H9 (cell line): ENCODE data around the gene RFX4. TPM values are rescaled to one million over a fixed set of nuclear protein-coding genes. Genes with fewer than 3 reads are reported as not detected.

Source experiments
- DNase-seq: peaks from one replicate; pipeline ENCODE4 v3.0.0-alpha.2; 2017
- H2AFZ ChIP-seq: one replicate; pipeline ENCODE4 v1.6.1; 2013; ENCODE audit warnings: mild to moderate bottlenecking, low read length, control low read depth, moderate library complexity
- H2AK5ac ChIP-seq: 2 replicates; pipeline ENCODE4 v1.6.1; 2013; ENCODE audit warnings: low read length, control low read depth, mixed read lengths; ENCODE audit not compliant: insufficient read length
- H2BK120ac ChIP-seq: one replicate; pipeline ENCODE4 v1.6.1; 2013; ENCODE audit warnings: low read depth, mild to moderate bottlenecking, low read length, control low read depth, inconsistent platforms; ENCODE audit not compliant: poor library complexity, severe bottlenecking
- H2BK12ac ChIP-seq: 2 replicates; pipeline ENCODE4 v1.6.1; 2013; ENCODE audit warnings: low read length, control low read depth, mixed read lengths, low read depth; ENCODE audit not compliant: insufficient read length
- H2BK15ac ChIP-seq: 2 replicates; pipeline ENCODE4 v1.6.1; 2013; ENCODE audit warnings: low read depth, low read length, control low read depth
- H2BK20ac ChIP-seq: one replicate; pipeline ENCODE4 v1.6.1; 2013; ENCODE audit warnings: low read depth, mild to moderate bottlenecking, low read length, control low read depth, inconsistent platforms; ENCODE audit not compliant: poor library complexity, severe bottlenecking
- H2BK5ac ChIP-seq: 2 replicates; pipeline ENCODE4 v1.6.1; 2013; ENCODE audit warnings: low read length, control low read depth, mixed read lengths; ENCODE audit not compliant: insufficient read length
- H3K14ac ChIP-seq: 2 replicates; pipeline ENCODE4 v1.6.1; 2013; ENCODE audit warnings: low read length, control low read depth; ENCODE audit not compliant: insufficient read depth
- H3K18ac ChIP-seq: 2 replicates; pipeline ENCODE4 v1.6.1; 2013; ENCODE audit warnings: low read depth, mild to moderate bottlenecking, mixed read lengths, low read length, control low read depth; ENCODE audit not compliant: insufficient read length
- H3K23ac ChIP-seq: 2 replicates; pipeline ENCODE4 v1.6.1; 2013; ENCODE audit warnings: low read length, control low read depth, mixed read lengths, low read depth; ENCODE audit not compliant: insufficient read length
- H3K23me2 ChIP-seq: 2 replicates; pipeline ENCODE4 v1.6.1; 2013; ENCODE audit warnings: low read depth, mild to moderate bottlenecking, mixed read lengths, low read length, control low read depth; ENCODE audit not compliant: insufficient read length, poor library complexity, severe bottlenecking
- H3K27ac ChIP-seq: 2 replicates; pipeline ENCODE4 v1.5.1; 2013; ENCODE audit warnings: low read length, control low read depth, mixed read lengths, low read depth; ENCODE audit not compliant: insufficient read length
- H3K27me3 ChIP-seq: 2 replicates; pipeline ENCODE4 v1.6.1; 2013; ENCODE audit warnings: low read length, control low read depth, inconsistent platforms; ENCODE audit not compliant: insufficient read depth
- H3K4ac ChIP-seq: 2 replicates; pipeline ENCODE4 v1.6.1; 2013; ENCODE audit warnings: low read depth, mild to moderate bottlenecking, control low read depth, inconsistent platforms, low read length, moderate library complexity
- H3K4me1 ChIP-seq: 2 replicates; pipeline ENCODE4 v1.6.1; 2013; ENCODE audit warnings: low read length, control low read depth, inconsistent platforms; ENCODE audit not compliant: insufficient read depth
- H3K4me2 ChIP-seq: 2 replicates; pipeline ENCODE4 v1.6.1; 2013; ENCODE audit warnings: low read length, control low read depth, mixed read lengths; ENCODE audit not compliant: insufficient read length, insufficient read depth
- H3K56ac ChIP-seq: 2 replicates; pipeline ENCODE4 v1.6.1; 2013; ENCODE audit warnings: low read depth, mild to moderate bottlenecking, mixed read lengths, low read length, control low read depth; ENCODE audit not compliant: insufficient read length
- H3K79me1 ChIP-seq: 2 replicates; pipeline ENCODE4 v1.6.1; 2013; ENCODE audit warnings: low read depth, mild to moderate bottlenecking, moderate library complexity, low read length, control low read depth, inconsistent platforms; ENCODE audit not compliant: insufficient read depth, poor library complexity, severe bottlenecking
- H3K79me2 ChIP-seq: 2 replicates; pipeline ENCODE4 v1.6.1; 2013; ENCODE audit warnings: low read length, control low read depth, inconsistent platforms; ENCODE audit not compliant: insufficient read depth
- H3K9ac ChIP-seq: 2 replicates; pipeline ENCODE4 v1.6.1; 2013; ENCODE audit warnings: low read length, control low read depth, mixed read lengths; ENCODE audit not compliant: insufficient read length; ENCODE audit errors: extremely low read depth
- H3K9me3 ChIP-seq: one replicate; pipeline ENCODE4 v1.6.1; 2013; ENCODE audit warnings: low read depth, low read length, inconsistent platforms; ENCODE audit not compliant: control insufficient read depth
- H3T11ph ChIP-seq: one replicate; pipeline ENCODE4 v1.6.1; 2013; ENCODE audit warnings: mild to moderate bottlenecking, low read length, control low read depth, inconsistent platforms
- H4K20me1 ChIP-seq: one replicate; pipeline ENCODE4 v1.6.1; 2013; ENCODE audit not compliant: control insufficient read depth, insufficient read length, insufficient read depth
- H4K5ac ChIP-seq: 2 replicates; pipeline ENCODE4 v1.6.1; 2013; ENCODE audit warnings: low read depth, mild to moderate bottlenecking, mixed read lengths, low read length, control low read depth; ENCODE audit not compliant: insufficient read length
- H4K8ac ChIP-seq: replicated peaks from 2 replicates; pipeline ENCODE4 v1.6.1; 2013; ENCODE audit warnings: low read length, control low read depth, mixed read lengths, low read depth; ENCODE audit not compliant: insufficient read length
- H4K91ac ChIP-seq: 2 replicates; pipeline ENCODE4 v1.6.1; 2013; ENCODE audit warnings: low read depth, mild to moderate bottlenecking, moderate library complexity, mixed read lengths, low read length, control low read depth; ENCODE audit not compliant: insufficient read length
- H3K27ac Mint-ChIP-seq, 3 experiments: 2 replicates in 2 of 3; 3 replicates in 1 of 3; pipeline ENCODE4 v1.8.0; 2020 to 2021; ENCODE audit warnings: mixed read lengths in 3 of 3, mild to moderate bottlenecking in 1 of 3, moderate library complexity in 1 of 3
- H3K27me3 Mint-ChIP-seq: 2 replicates; pipeline ENCODE4 v1.8.0; 2021; ENCODE audit warnings: low read depth, mild to moderate bottlenecking, moderate library complexity, mixed read lengths
- H3K36me3 Mint-ChIP-seq, 3 experiments: 2 replicates in 2 of 3; 3 replicates in 1 of 3; pipeline ENCODE4 v1.8.0; 2020 to 2021; ENCODE audit warnings: low read depth in 3 of 3, mixed read lengths in 3 of 3; ENCODE audit not compliant: insufficient read depth in 1 of 3
- H3K4me1 Mint-ChIP-seq, 2 experiments: 2 replicates each; pipeline ENCODE4 v1.8.0; 2020; ENCODE audit warnings: mixed read lengths in 2 of 2
- H3K4me3 Mint-ChIP-seq, 2 experiments: 2 replicates in 1 of 2; 3 replicates in 1 of 2; pipeline ENCODE4 v1.8.0; 2020 to 2021; ENCODE audit warnings: mild to moderate bottlenecking in 2 of 2, mixed read lengths in 2 of 2, moderate library complexity in 1 of 2
- H3K9me3 Mint-ChIP-seq, 2 experiments: 2 replicates in 1 of 2; 3 replicates in 1 of 2; pipeline ENCODE4 v1.8.0; 2020; ENCODE audit warnings: mild to moderate bottlenecking in 2 of 2, mixed read lengths in 2 of 2, moderate library complexity in 1 of 2
- WGBS: extraction: QIAGEN DNeasy Blood & Tissue Kit; methylation state at CpG from one replicate; pipeline ENCODE4 v1.1.7; 2013; ENCODE audit warnings: missing lambda C conversion rate, low lambda C conversion rate, mixed read lengths; ENCODE audit not compliant: insufficient read length; ENCODE audit errors: extremely low coverage; 5-methylcytosine and 5-hydroxymethylcytosine counted together
- total RNA-seq: library from RNA; stranded (reverse); gene quantifications from 2 replicates; pipeline ENCODE4 v1.2.1, GENCODE V29; 2021
- TF ChIP-seq, protein P1 (sequence below): fragments of 200-600 bp; sonication (generic); conservative IDR thresholded peaks from 3 replicates; pipeline ENCODE4 v1.8.0; 2021; ENCODE audit warnings: antibody characterized with exemption, mild to moderate bottlenecking

Gene RFX4
- total RNA-seq, 1 experiment from 2014 or later, result 0.57 TPM

DNA sequence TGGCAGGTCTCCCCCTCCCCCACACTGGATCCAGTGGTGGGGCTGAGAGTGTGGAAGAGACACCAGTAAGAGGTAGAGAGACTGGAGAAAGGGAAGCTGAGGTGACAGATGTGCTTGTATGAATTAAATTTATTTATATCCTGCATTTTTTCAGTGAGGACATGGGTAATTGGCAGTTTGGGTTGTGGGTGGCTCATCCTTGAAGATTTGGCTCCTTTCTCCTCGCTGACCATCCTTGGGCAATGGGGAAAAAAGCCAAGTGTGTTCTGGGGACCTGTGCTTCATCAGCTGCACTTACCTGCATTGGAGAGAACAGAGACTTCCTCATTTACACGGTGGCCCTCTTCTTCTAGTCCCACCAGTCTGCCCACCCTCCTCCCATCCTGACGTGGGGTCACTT lies 86.4 kb downstream of the RFX4 start:
- Histone ChIP-seq H2BK20ac (no peak overlapping the region), H3T11ph (no peak overlapping the region), H2BK12ac (no peak overlapping the region), H2BK120ac (no peak overlapping the region), H3K4me2 (no peak overlapping the region), H2BK15ac (no peak overlapping the region), H2BK5ac (no peak overlapping the region), H3K18ac (no peak overlapping the region), H2AFZ (no peak overlapping the region), H3K27me3 (no peaks in the 10 kb centered on the region), H4K5ac (no peak overlapping the region), H3K9me3 (no peaks in the 10 kb centered on the region), H3K79me1 (no peaks in the 10 kb centered on the region), H3K14ac (no peak overlapping the region), H4K20me1 (no peaks in the 10 kb centered on the region), H3K27ac (no peak overlapping the region), H3K9ac (no peak overlapping the region), H3K23ac (no peak overlapping the region), H4K8ac (no peak overlapping the region), H3K23me2 (no peaks in the 10 kb centered on the region), H3K4me1 (0 out of 2 replicates have a peak, but pooled peaks cover 3% of the 10 kb centered on the region), H3K56ac (no peak overlapping the region), H3K79me2 (no peaks in the 10 kb centered on the region), H4K91ac (no peak overlapping the region), H3K4ac (no peak overlapping the region), H2AK5ac (no peak overlapping the region)
- DNase-seq, result no peak
- no CpG with 5 or more reads among the region's 3 CpGs for WGBS
- Mint-ChIP-seq H3K9me3 (peaks cover 8 to 9% of the 10 kb centered on the region in 2 experiments), H3K36me3 (peaks cover 0 to 5% (median 4%) of the 10 kb centered on the region in 3 experiments; a peak in 4 of 7 replicates), H3K4me1 (peaks cover 19 to 23% of the 10 kb centered on the region in 2 experiments), H3K27me3 (peaks cover 24% of the 10 kb centered on the region), H3K4me3 (no peak overlapping the region), H3K27ac (no peak overlapping the region)
- TF ChIP-seq, protein P1, sequence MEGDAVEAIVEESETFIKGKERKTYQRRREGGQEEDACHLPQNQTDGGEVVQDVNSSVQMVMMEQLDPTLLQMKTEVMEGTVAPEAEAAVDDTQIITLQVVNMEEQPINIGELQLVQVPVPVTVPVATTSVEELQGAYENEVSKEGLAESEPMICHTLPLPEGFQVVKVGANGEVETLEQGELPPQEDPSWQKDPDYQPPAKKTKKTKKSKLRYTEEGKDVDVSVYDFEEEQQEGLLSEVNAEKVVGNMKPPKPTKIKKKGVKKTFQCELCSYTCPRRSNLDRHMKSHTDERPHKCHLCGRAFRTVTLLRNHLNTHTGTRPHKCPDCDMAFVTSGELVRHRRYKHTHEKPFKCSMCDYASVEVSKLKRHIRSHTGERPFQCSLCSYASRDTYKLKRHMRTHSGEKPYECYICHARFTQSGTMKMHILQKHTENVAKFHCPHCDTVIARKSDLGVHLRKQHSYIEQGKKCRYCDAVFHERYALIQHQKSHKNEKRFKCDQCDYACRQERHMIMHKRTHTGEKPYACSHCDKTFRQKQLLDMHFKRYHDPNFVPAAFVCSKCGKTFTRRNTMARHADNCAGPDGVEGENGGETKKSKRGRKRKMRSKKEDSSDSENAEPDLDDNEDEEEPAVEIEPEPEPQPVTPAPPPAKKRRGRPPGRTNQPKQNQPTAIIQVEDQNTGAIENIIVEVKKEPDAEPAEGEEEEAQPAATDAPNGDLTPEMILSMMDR, result no peak
